Measurements from ENCODE around the gene UMAD1.

- TF ChIP-seq CTCF (conservative IDR thresholded peaks at IDR 0.05; ENCODE audit: low read length) (no peak), EZH2phosphoT487 (IDR thresholded peaks at IDR 0.05; ENCODE audit: borderline replicate concordance) (no peak)
Observed at GRCh38 chr7:7630626-7631329, 9.8 kb upstream of the UMAD1 start.
